SU-DHL-6 (cell line): Measurements from ENCODE around the gene HSD17B8.

Experiments used
- H2AFZ ChIP-seq: fragments of 200-600 bp; sonication (generic); 2 replicates; pipeline ENCODE4 v1.6.1; 2014; ENCODE audit warnings: low read depth, mild to moderate bottlenecking, moderate library complexity, mixed read lengths, antibody characterized with exemption, low read length; ENCODE audit not compliant: severe bottlenecking
- H3F3A ChIP-seq: fragments of 200-600 bp; shearing (Covaris generic); 2 replicates; pipeline ENCODE4 v1.6.0; 2016; ENCODE audit warnings: antibody characterized with exemption, mild to moderate bottlenecking; ENCODE audit not compliant: insufficient read depth
- H3K27ac ChIP-seq: fragments of 200-600 bp; sonication (generic); 2 replicates; pipeline ENCODE4 v1.5.1; 2016; ENCODE audit warnings: low read depth, mild to moderate bottlenecking, low read length, moderate library complexity, mixed read lengths
- H3K27me3 ChIP-seq: fragments of 200-600 bp; sonication (generic), shearing (Covaris generic); 2 replicates; pipeline ENCODE4 v1.6.0; 2014; ENCODE audit warnings: mild to moderate bottlenecking, low read length
- H3K36me3 ChIP-seq: fragments of 200-600 bp; sonication (generic); 2 replicates; pipeline ENCODE4 v1.6.1; 2014; ENCODE audit warnings: mild to moderate bottlenecking, low read length, mixed read lengths
- H3K4me2 ChIP-seq: fragments of 300-600, 200-600 bp; shearing (Covaris generic), sonication (generic); 2 replicates; pipeline ENCODE4 v1.6.0; 2014; ENCODE audit warnings: low read length, low read depth, mild to moderate bottlenecking; ENCODE audit not compliant: poor library complexity, severe bottlenecking
- H3K4me3 ChIP-seq: fragments of 200-600 bp; sonication (generic); 2 replicates; pipeline ENCODE4 v1.5.1; 2014; ENCODE audit warnings: antibody characterized with exemption, low read length, mild to moderate bottlenecking, mixed read lengths; ENCODE audit not compliant: insufficient read depth, poor library complexity, severe bottlenecking
- H3K79me2 ChIP-seq: fragments of 200-600 bp; sonication (generic); 2 replicates; pipeline ENCODE4 v1.6.1; 2014; ENCODE audit warnings: mild to moderate bottlenecking, low read length, moderate library complexity; ENCODE audit not compliant: insufficient read depth
- H3K9ac ChIP-seq: fragments of 200-600 bp; sonication (generic); 2 replicates; pipeline ENCODE4 v1.7.0; 2014; ENCODE audit warnings: mild to moderate bottlenecking, low read length
- H3K9me2 ChIP-seq: fragments of 200-600 bp; sonication (generic); replicated peaks from 2 replicates; pipeline ENCODE4 v1.6.1; 2014; ENCODE audit warnings: low read length; ENCODE audit not compliant: insufficient read depth
- H3K9me3 ChIP-seq: fragments of 200-600 bp; sonication (generic); 2 replicates; pipeline ENCODE4 v1.6.1; 2014; ENCODE audit warnings: low read length, mixed read lengths; ENCODE audit not compliant: insufficient read depth
- H4K20me1 ChIP-seq: fragments of 200-600 bp; sonication (generic); 2 replicates; pipeline ENCODE4 v1.6.1; 2014; ENCODE audit warnings: low read depth, mild to moderate bottlenecking, antibody characterized with exemption, low read length, moderate library complexity, mixed read lengths
- CTCF ChIP-seq: fragments of 200-600 bp; sonication (generic); IDR thresholded peaks from one replicate; pipeline ENCODE4 v1.5.1; 2017; ENCODE audit warnings: antibody characterized with exemption, mild to moderate bottlenecking, low read length, moderate library complexity; ENCODE audit not compliant: insufficient read depth, poor library complexity, severe bottlenecking
- EZH2phosphoT487 ChIP-seq: fragments of 200-600 bp; sonication (generic), shearing (Covaris generic); conservative IDR thresholded peaks from 2 replicates; pipeline ENCODE4 v1.6.1; 2018; ENCODE audit warnings: mild to moderate bottlenecking, antibody characterized with exemption, low read length, moderate library complexity, mixed read lengths

Gene HSD17B8

GRCh38 chr6:33169291-33170175 is 34.9 kb upstream of the HSD17B8 start:
- Histone ChIP-seq H3K4me2 (no peak overlapping the region), H3K4me3 (no peak overlapping the region), H2AFZ (no peak overlapping the region), H3K9me2 (no peaks in the 10 kb centered on the region), H3K27ac (no peak overlapping the region), H3K79me2 (no peaks in the 10 kb centered on the region), H3K36me3 (no peaks in the 10 kb centered on the region), H4K20me1 (no peaks in the 10 kb centered on the region), H3F3A (no peaks in the 10 kb centered on the region), H3K9ac (no peak overlapping the region), H3K9me3 (no peaks in the 10 kb centered on the region), H3K27me3 (no peaks in the 10 kb centered on the region)
- TF ChIP-seq CTCF (no peak), EZH2phosphoT487 (no peak)

- Histone ChIP-seq H3F3A (no peaks in the 10 kb centered on the region), H3K36me3 (no peaks in the 10 kb centered on the region)
- no peak for TF ChIP-seq CTCF
- no peak for TF ChIP-seq EZH2phosphoT487
Measured at GRCh38 chr6:33170176-33171015, 34.1 kb upstream of the HSD17B8 start.

DNA sequence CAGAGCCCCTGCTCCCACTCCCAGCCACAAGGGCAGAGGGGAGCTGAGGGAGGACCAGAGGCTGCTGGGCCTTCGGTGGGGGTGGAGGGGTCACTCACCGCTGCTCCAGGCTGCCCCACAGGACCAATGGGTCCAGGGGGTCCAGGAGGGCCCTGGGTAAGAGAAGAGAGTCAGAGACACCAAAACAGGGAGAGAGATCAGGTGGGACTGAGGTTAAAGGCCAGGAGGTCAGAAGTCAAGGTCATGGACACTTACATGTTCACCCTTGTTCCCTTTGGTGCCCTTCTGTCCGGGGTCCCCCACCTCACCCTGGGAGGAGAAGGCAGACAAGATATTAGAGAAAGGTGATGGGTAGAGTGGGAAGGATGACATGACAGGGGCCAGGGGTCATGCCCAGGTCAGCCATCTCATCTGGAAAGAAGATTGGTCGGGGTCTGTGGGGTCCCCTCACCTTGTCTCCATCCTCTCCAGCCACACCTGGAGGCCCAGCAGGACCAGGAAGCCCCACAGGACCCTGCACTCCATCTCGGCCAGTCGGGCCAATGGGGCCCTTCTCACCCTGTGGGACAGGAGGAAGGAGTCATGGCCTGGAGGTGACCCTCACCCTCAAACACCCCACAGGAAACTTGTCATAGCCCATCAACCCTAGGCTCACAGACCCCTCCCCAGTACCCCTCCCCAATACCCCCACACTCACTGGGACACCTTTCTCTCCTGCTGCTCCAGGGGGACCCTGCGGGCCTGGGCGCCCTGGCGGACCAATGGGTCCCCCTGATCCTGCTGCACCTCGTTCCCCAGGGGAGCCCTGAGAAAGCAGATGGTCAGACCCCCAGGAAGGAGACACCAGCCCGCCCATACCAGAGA is 33.2 kb upstream of the HSD17B8 start:
- Histone ChIP-seq H3K9me3 (no peaks in the 10 kb centered on the region), H2AFZ (no peak overlapping the region), H3F3A (no peaks in the 10 kb centered on the region), H3K4me3 (no peak overlapping the region), H3K9ac (no peak overlapping the region), H3K36me3 (no peaks in the 10 kb centered on the region), H3K4me2 (no peak overlapping the region), H3K79me2 (no peaks in the 10 kb centered on the region), H3K9me2 (no peaks in the 10 kb centered on the region), H3K27me3 (no peaks in the 10 kb centered on the region), H3K27ac (no peak overlapping the region), H4K20me1 (no peaks in the 10 kb centered on the region)
- TF ChIP-seq EZH2phosphoT487 (no peak), CTCF (no peak)

More at GRCh38 chr6:33170176-33171015, 34.1 kb upstream of the HSD17B8 start:
- Histone ChIP-seq H2AFZ (no peak overlapping the region), H3K4me3 (no peak overlapping the region), H3K4me2 (no peak overlapping the region), H3K27ac (no peak overlapping the region), H3K9ac (no peak overlapping the region), H3K9me2 (no peaks in the 10 kb centered on the region), H3K79me2 (no peaks in the 10 kb centered on the region), H4K20me1 (no peaks in the 10 kb centered on the region), H3K27me3 (no peaks in the 10 kb centered on the region), H3K9me3 (no peaks in the 10 kb centered on the region)
